Left colon (tissue), 2 donors: ENCODE data around the gene CDHR2. TPM values are rescaled to one million over a fixed set of nuclear protein-coding genes. Genes with fewer than 3 reads are reported as not detected.

Experiments
- ATAC-seq: fragments of 200-7000 bp; cut with Tn5 transposase; one replicate; pipeline ENCODE4 v1.9.1; 2020; ENCODE audit warnings: mild to moderate bottlenecking, moderate library complexity
- DNase-seq, 2 donors: peaks; one replicate each; pipeline ENCODE4 v3.0.0-alpha.2; 2020
- intact Hi-C, 2 donors: fragments of 100-400 bp; cut with DNase I in 1 of 2; cut with micrococcal nuclease in 1 of 2; formaldehyde crosslinking; loops; one replicate each; pipeline versions ENCODE4 v1.11.2 to v1.14.0; 2022; cut with DNase I, micrococcal nuclease
- total RNA-seq, 2 donors: library from RNA; stranded (reverse); fragmentation: NEBNext Ultra II Directional; extraction: Animal tissue kit (Norgen Biotek cat#: 25700); gene quantifications; one replicate each; pipeline ENCODE4 v1.2.1, GENCODE V29; 2021
- donor health status: DM: no; HTN: no; CAD: no.
- donor health status: DM: yes; HTN: yes; CAD: no.

Gene CDHR2
- total RNA-seq, 2 donors from 2014 or later = 93.4 to 141 TPM

- no peak for DNase-seq
- ATAC-seq = peak; percentile 39
- intact Hi-C loops = no loop called here
Observed at GRCh38 chr5:176559683-176560082, 10.5 kb downstream of the CDHR2 start.

DNA sequence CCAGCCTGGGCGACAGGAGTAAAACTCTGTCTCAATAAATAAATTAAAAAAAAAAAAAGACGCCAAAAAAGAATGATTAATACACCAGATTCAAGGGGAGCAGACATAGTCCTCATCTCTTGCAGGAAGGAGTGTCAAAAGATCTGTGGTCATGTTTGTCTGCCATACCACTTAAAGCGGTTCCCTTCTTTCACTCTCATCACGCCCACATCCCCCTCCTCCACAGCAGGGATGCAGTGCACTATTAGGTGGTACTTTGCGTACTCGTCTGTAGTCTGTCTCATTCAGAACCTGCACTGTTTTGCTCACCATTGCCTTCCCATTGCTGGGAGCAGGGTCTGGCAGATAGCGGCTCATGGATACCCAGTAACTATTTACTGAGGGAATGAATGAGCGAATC is 11.2 kb downstream of the CDHR2 start:
- intact Hi-C loops = no loop called here
- ATAC-seq (no peak), DNase-seq (no peak)

- ATAC-seq (peak; percentile 80), DNase-seq (no peak)
- intact Hi-C loops = no loop called here
Observed at GRCh38 chr5:176561259-176561658, 12.1 kb downstream of the CDHR2 start.

- ATAC-seq (no peak), DNase-seq (no peak)
- intact Hi-C loops = no loop called here
Observed at GRCh38 chr5:176562189-176562588, 13.0 kb downstream of the CDHR2 start.

- intact Hi-C loops = no loop called here
- DNase-seq = no peak
- no peak for ATAC-seq
Observed at GRCh38 chr5:176564002-176564401, 14.9 kb downstream of the CDHR2 start.

GRCh38 chr5:176565760-176566288 is 16.7 kb downstream of the CDHR2 start:
- DNase-seq = no peak
- no peak for ATAC-seq
- intact Hi-C loops = no loop called here

DNA sequence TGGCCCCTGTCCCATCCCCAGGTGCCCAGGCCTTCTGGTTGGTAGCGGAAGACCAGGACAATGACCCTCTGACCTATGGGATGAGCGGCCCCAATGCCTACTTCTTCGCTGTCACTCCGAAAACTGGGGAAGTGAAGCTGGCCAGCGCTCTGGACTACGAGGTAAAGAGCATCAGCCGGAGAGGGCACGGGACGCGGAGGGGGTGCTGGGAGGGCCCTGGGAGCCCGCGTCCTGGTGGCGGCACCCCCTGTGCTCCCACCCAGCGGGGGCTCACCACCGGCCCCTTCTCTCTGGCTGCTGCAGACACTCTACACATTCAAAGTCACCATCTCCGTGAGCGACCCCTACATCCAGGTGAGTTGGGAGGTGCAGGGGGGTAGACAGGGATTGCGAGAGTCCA is 19.5 kb downstream of the CDHR2 start:
- ATAC-seq = no peak
- no peak for DNase-seq
- intact Hi-C loops = no loop called here

DNA sequence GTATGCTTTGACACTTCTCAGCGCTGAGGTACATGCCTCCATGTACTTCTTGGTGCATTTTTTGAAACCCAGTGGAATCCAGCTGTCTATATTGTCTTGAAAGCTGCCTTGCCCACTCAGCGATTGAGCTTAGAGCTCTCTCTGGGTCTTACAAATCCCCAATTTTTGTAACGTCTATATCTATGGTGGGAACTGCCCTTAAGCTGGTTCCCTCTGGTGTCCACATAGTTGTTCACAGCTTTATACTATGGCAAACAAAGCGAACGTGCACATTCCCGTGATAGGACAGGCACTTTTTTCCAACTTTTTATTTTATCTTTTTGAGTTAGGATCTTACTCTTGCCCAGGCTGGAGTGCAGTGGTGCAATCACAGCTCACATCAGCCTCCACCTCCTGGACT is 20.9 kb downstream of the CDHR2 start:
- intact Hi-C loops = no loop called here

DNA sequence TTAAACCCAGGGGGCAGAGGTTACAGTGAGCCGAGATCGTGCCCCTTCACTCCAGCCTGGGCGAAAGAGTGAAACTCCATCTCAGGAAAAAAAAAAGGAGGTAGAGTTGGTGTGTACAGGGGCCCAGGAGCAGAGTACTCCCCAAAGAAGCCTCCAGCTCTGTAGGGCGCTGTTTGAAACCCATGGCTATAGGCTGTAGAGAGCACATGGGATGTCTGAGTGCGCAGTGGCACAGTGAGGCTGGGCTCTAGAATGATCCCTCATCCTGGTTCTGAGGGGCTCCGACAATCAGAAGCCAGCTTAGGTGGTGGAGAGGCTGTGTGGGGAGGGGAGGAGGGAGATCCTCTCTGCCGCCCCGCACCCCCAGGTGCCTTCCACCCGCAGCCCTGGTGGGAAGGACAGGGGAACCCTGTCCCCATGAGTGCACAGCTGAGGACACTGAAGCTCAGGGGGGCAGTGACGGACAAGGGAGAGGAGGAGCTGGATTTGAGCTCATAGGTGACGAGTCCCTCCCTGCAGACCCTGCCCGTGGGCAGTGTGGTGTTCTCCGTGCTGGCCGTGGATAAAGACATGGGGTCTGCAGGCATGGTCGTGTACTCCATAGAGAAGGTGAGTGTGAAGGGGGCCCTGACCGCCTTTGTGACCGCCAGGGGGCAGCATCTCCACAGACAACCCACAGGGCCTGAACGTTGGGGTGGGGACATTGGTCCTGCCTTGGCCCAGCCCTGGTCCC is 24.6 kb downstream of the CDHR2 start:
- ATAC-seq (peak; percentile 75), DNase-seq (peak; percentile 49 to 81)
- intact Hi-C loops = no loop called here

More for the DNA sequence above, 20.9 kb downstream of the CDHR2 start:
- DNase-seq = no peak
- no peak for ATAC-seq

DNA sequence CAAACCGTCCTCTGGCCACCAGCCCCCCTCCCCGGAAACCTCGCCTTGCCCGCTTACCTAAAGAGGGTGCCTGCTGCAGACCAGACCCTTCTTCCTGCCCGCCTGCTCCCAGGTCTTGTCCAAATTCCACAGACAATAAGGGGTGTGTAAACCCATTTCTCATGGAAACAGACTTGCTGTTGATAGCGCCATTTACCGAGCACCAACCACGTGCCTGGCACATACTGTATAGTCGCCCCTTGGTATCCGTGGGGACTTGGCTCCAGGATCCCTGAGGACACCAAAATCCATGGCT is 25.1 kb downstream of the CDHR2 start:
- intact Hi-C loops = no loop called here
- DNase-seq (no peak), ATAC-seq (no peak)

DNA sequence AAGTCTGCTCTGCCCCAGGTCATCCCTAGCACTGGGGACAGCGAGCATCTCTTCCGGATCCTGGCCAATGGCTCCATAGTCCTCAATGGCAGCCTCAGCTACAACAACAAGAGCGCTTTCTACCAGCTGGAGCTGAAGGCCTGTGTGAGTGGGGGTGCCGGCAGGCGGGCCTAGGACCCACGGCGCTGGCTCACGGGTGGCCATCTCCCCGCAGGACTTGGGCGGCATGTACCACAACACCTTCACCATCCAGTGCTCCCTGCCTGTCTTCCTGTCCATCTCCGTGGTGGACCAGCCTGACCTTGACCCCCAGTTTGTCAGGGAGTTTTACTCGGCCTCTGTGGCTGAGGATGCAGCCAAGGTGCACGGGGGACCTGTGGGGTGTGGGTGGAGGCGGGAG is 25.9 kb downstream of the CDHR2 start:
- intact Hi-C loops = no loop called here
- ATAC-seq (no peak), DNase-seq (no peak)

GRCh38 chr5:176575488-176576422 is 26.6 kb downstream of the CDHR2 start:
- ATAC-seq (no peak), DNase-seq (no peak)
- intact Hi-C loops = no loop called here

- DNase-seq = no peak
- no peak for ATAC-seq
- intact Hi-C loops = no loop called here
Observed at GRCh38 chr5:176577312-176578176, 28.4 kb downstream of the CDHR2 start.

- ATAC-seq = peak; percentile 84
- intact Hi-C loops = no loop called here
- DNase-seq = peak; percentile 66 to 69
Observed at GRCh38 chr5:176578391-176578808, 29.3 kb downstream of the CDHR2 start.

GRCh38 chr5:176579323-176579722 is 30.2 kb downstream of the CDHR2 start:
- intact Hi-C loops = no loop called here
- no peak for DNase-seq
- ATAC-seq = no peak

GRCh38 chr5:176581361-176581760 is 32.2 kb downstream of the CDHR2 start:
- intact Hi-C loops = no loop called here
- no peak for ATAC-seq
- no peak for DNase-seq

DNA sequence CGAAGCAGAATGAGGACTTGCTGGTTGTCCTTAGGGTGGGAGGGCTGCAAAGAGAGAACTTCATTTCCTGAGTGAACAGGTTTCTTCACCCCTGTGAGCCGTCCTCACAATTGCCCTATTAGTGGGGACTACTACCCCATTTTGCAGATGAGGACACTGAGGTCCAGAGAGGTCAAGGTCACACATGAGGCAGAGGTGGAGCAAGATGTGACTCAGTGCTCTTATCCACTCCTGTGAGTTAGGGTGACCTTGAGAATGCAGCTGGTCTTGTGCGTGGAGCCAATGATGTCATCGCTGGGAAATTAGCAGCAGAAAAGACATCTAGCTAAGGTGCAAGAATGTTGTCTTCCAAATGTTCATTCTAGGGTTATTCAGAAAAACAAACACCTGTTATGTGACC is 33.9 kb downstream of the CDHR2 start:
- no peak for DNase-seq
- intact Hi-C loops = no loop called here
- no peak for ATAC-seq

- no peak for DNase-seq
- peak; percentile 87 for ATAC-seq
- intact Hi-C loops = no loop called here
Observed at GRCh38 chr5:176587398-176587797, 38.3 kb downstream of the CDHR2 start.

DNA sequence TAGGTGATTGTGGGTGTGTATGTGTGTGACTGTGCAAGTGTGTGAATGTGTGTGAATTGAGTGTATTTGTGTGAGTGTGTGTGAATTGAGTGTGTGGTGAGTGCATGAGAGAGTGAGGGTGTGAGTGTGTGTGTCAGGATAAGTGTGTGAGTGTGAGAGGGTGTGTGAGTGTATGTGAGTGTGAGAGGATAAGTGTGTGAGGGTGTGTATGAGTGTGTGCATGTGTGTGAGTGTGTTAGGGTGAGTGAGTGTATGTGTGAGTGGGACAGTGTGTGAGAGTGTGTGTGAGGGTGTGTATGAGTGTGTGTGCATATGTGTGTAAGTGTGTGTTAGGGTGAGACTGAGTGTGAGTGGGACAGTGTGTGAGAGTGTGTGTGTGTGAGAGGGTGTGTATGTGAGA is 39.2 kb downstream of the CDHR2 start:
- no peak for DNase-seq
- ATAC-seq = no peak
- intact Hi-C loops = no loop called here
